GM21619 (cell line): ENCODE results near the gene CNTNAP5.
"Not testable (repeated sequence)": the region's sequence is repeated elsewhere in the genome, so short reads cannot be mapped to it uniquely, and the experiment has no call there.

Experiments used
- ATAC-seq: cut with Tn5 transposase; IDR thresholded peaks from one replicate; pipeline ENCODE4 v1.9.1; 2021; ENCODE audit not compliant: unreplicated experiment

CNTNAP5 gene

DNA sequence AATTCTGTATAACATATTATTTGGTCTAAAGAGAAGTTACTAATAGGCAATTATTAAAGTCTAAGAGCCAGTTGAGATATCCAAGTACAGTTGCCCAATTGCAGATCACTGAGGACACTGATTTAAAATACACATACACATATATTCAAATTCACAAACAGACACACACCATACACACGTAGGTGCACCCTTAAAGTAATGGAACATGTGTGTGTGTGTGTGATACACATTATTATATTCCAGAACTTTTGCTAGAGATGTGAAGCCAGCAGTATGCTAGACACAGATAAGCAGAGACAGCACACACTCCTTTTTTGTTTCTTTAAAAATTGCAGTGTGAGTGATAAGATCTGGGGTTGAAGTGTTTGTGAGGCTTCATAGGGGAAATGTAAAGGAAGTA, 292.5 kb downstream of the CNTNAP5 start:
- no peak for ATAC-seq

DNA sequence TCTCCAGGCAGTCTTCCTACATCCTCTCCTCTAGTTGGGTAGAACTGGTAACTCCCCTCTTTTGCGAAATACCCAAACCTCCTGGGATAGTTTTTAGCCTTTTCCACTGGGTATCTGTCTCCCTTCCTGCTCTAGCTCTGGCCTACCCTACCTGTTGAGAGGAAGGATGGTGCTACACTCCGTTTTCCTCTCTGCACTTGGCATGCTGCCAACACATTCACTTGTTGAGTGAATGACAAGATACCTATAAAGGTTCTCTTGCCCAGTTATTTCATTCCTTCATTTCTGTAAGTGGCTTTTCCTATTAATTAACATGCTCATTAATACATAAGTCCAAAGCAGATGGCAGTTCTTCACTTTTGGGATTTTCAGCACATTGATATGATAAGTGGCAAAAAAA, 293.8 kb downstream of the CNTNAP5 start:
- no peak for ATAC-seq

DNA sequence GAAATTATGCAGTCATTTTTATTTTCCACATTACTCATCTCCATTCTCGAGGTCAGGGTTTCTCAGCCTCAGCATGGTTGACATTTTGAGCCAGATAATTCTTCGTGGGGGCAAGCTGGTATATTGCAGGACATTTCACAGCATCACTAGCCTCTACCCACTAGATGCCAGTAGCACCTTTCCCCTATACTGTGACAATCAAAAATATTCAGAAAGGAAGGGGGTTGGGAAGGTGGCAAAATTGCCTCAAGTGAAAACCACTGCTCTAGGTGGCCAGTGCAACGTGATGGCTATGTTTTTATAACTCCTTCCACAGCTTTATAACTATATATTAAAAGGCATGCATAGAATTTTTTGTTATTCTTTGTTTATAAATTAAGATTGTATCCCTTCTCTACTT, 294.5 kb downstream of the CNTNAP5 start:
- no peak for ATAC-seq

DNA sequence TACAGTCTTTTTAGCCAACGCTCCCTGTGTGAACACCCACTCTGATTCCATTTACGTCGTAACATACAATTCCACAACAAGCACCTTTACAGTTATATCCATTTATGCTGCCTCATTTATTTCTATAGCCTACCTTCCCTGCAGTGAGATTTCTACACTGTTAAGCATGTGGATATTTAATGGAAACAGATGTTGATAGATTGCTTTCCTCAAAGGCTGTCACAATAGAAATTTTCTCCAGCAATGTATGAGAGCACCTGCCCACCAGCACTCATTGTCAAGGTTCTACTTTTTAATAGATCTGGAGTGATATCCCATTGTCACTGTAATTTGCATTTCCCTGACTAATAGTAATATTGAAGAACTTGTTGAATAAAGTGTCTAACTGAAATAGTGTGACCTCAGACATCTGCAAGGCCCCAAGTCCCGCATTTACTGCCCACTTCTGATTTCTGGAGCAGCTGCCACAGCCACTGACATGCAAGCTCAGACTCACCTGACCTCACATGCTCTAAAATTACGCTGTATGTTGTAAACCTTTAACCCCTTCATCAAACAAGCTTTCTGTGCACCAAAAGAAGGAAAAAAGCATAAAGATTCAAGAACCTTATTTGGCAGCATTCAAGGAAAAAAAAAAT, 295.1 kb downstream of the CNTNAP5 start:
- no peak for ATAC-seq

DNA sequence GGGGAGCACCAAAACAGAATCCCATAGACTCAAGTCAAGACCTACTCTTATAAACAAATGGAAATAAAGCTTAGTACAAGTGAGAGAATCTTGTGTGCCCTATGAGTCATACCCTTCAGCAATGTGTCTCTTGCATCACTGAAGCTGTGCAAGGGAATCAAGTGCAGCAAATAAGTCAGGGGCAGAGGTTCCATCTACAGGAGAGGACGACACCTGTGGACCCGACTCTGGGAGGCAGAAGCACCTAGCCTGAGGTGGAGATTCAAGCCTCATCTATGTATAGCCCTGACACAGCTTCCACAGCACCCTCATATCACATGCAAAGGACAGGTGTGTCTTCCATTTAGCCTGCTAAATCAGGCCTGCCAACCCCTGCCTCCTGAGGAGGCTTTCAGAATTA, 298.2 kb downstream of the CNTNAP5 start:
- no peak for ATAC-seq

DNA sequence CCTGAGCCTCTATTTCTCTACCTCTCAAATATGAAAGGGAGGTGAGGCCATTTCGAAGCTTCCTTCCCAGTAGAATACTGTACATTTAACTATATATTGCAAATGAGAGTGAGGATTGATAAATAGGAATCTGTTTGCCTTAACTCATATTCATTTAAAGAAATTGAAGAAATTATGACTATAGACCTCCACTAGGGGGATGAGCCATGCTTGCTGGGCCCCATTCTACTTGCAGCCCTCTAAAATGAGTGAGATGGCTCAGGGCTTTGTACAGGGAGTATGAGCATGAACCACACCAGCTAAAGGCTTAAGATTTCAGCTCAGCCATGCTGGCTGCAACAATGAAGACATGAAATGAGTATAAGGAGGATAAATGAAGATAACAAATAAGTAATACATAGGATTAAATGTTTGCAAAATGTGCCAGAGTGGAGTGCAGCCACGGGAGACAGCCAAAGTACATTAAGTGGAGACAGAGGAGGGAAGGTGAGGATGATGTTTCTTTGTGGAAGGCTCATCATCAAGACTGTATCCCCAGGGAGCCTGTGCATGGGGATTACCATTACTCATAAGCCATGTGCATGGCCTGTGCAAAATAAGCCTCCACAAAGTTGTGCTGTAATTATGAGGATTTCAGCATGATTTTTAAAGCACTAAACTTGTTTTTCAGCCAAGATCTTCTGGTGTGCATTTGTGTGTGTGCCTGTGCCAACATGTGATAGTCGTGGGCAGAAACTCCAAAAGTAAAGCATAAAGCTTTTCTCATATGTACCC, 300.8 kb downstream of the CNTNAP5 start:
- ATAC-seq: no peak

DNA sequence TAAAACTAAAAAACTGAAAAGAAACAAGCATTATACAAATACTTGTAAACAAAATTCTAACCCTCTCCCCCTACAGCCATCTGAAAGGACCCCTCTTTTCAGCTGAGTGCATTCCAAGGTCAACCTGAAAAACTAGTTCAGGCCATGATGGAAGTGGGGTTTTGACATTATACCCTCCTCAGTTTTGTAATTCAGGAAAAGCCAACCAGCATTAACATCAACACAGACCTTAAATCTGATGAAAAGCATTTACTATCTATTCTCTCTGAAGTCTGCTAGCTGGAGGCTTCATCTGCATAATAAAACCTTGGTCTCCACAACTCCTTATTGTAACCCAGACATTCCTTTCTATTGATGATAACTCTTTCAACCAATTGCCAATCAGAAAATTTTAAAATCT, 302.2 kb downstream of the CNTNAP5 start:
- ATAC-seq: no peak

DNA sequence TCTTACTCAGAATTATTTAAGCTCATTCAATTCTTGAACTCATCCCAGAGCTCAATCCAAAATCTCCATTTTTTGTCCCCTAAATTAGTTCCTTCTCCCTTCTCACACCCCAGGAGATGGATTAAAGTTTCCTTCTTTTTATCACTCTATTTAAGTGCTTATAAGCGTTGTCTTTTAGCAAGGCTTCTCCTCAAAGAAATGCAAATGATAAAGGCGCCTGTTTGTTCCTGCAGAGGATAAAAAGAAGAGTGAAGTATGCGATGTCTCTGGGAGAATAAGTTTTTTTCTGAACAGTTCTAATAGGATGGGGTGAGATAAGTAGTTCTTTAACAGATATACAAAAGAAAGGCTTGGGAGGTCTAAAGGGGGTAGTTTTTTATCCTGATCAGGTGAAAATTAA, 303.3 kb downstream of the CNTNAP5 start:
- ATAC-seq: no peak

DNA sequence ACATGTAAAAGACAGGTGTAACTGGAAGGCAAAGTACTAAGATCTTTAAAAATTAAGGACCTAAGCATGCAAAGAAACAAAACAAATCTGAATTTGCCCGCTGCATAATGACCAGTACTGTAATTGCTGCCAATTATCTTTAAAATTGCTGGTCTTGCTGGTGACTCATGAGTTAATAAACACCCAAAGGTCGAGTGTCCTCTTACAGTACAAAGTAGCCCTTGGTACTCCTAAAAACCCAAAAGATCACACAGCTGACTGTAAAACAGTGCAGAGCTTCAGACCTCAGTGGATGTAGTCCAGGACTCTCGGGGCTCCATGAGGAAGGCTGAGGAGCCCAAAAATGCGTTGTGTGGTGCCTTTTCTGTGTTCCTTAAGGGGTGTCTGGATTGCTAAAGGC, 308.7 kb downstream of the CNTNAP5 start:
- no peak for ATAC-seq

DNA sequence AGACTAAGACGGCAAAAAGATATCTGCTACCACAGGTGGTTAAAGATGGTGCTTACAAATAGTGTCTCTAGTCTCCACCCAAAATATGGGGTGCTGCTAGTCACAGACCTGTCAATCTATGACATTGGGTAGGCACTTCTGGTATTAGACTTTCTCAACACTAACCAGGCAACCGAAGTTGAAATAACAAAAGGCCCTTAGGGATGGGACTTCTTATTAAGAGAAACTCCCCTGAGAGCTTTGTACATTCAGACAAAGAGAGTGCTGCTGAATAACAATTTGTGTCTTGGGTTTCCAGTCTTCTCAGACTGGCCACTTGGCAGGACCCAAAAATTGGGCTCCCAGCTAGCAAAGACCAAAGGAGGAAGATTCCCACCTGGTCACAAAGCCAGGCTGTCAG, 310.0 kb downstream of the CNTNAP5 start:
- no peak for ATAC-seq

DNA sequence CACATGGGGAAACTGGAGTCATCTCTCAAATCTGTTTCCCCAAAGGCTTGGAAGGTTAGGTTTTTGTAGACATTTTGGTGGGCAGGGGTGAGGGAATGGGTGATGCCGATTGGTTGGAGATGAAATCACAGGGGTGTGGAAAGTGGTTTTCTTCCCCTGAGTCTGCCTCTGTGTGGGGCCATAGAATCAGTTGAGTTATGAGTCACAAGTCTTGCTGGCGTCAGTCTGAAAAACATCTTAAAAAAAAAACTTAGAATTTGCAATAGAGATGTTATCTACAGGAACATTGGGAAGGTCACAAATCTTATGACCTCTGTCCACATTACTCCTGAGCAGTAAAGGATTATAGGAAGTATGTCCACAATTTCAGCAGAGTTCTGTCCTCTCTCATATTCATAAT, 314.6 kb downstream of the CNTNAP5 start:
- ATAC-seq: no peak

DNA sequence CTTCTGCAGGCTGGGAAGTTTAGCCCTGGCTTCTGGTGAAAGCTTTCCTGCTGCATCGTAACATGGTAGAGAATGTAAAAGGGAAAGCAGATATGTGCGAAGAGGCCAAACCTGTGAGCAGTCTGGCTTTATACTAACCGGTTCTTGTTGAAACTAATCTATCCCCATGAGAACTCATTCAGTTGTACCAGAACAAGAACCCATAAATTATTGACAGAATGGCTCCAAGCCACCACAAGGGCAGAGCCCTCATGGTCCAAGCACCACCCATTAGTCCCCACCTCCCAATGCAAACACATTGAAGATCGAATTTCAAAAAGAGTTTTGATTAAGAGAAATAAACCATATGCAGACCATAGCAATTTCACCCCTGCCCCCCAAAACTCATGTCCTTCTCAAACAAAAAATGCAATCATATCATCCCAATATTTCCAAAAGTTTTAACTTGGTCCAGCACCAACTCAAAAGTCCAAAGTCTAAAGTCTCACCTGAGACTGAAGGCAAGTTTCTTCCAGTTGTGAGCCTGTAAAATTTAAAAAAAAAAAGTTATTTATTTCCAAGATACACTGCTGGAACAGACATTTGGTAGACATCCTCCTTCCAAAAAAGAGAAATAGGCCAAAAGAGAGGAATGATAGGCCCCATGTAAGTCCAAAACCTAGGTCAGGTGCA, 318.9 kb downstream of the CNTNAP5 start:
- no peak for ATAC-seq

DNA sequence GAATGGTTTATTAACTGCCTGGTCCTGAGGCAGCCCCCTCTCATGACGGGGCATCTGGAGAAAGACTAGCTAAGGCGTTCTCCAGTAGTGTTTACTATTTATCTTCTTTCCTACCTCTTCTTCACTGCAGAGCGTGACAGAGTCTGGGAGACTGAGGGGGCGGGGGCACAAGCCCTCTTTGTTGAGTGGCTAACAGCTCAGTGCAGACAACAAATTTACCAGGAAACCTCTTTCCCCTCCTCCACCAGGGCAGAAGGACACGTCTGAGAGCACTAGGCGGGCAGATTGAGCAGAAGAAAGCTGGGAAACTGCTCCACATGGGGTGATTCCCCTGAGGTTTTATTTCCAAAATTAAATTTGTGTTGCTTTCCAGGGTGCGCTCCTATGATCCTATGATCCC, 322.1 kb downstream of the CNTNAP5 start:
- ATAC-seq: no peak

DNA sequence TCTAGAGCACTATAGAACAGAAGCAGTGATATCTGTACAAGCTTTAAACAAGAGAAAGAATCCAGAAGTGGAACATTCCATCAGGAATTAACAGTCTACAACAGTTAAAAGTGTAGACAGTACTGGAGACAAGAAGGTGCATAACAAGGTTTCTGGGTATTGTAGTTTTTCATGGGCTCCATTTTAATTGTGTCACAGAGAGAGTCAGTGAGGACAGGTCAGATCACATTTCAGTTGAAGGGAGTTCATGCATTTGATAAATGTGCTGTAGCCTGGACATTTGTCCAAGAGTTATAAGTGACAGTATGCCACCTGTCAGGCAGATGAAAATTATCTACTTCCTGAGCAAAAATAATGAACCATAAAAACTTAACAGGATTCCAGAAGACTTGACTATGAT, 328.6 kb downstream of the CNTNAP5 start:
- ATAC-seq: no peak

DNA sequence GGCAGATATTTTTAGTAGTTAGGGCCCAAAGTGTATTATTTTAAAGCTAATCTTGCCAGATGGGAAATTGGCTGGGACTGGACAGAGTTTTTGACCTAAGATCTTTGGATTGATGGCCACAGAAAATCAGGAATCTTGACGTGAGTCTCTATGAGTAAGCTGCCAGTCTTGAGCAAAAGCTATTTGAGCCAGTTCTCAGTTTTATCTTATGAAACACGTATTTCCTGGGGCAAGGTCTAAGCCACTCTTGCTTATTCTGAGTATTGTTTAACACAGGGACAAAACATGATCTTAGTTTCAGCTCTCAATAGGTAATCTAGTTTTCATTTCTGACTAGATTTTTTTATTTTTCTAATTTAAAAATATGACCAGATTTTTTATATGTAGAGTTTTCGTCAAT, 329.4 kb downstream of the CNTNAP5 start:
- no peak for ATAC-seq

DNA sequence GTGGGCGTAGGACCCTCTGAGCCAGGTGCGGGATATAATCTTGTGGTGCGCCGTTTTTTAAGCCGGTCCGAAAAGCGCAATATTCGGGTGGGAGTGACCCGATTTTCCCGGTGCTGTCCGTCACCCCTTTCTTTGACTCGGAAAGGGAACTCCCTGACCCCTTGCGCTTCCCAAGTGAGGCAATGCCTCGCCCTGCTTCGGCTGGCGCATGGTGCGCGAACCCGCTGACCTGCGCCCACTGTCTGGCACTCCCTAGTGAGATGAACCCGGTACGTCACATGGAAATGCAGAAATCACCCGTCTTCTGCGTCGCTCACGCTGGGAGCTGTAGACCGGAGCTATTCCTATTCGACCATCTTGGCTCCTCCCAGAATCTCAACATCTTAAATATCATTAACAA, 336.9 kb downstream of the CNTNAP5 start:
- ATAC-seq: not testable (repeated sequence)

DNA sequence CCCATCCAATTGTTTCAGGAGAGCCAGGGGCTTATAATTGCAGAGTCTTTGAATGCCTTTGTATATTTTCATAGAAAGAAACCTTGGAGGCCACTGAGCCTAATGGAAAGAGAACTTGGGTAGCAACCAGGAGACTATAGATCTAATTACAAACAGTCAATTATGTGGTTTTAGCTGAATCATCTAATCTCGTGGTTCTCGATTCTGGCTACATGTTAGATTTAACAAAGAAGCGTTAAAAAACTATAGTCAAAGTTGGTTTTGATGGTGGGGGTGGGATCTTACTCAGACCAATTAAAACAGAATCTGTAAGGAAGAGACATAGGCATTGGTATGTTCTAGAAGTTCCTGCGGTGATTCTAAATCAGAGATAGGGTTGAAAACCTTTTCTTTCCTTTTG, 344.1 kb downstream of the CNTNAP5 start:
- no peak for ATAC-seq

DNA sequence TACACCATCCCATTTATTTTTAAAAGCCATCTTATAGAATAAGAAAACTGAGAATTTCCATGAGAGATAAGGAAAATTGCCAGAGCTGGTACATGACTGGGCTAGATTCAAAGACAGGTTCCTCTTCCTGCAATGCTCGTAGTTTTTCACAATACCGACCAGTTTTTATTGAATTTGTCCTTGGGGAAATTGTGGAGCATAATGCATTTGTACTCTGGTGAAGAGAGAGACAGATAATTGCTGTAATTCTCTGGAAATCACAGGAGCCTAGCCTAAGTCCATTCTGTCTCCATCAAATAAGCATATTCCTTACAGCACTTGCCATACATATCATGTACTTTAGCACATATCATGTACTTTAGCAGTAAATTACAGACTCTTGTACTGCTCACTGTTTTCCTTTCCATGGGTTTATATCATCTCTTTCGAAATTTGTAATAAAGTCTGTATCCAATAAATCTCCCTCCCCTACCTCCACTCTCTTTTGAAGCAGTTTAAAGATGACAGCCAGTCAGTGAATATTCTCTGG, 355.2 kb downstream of the CNTNAP5 start:
- ATAC-seq: no peak

DNA sequence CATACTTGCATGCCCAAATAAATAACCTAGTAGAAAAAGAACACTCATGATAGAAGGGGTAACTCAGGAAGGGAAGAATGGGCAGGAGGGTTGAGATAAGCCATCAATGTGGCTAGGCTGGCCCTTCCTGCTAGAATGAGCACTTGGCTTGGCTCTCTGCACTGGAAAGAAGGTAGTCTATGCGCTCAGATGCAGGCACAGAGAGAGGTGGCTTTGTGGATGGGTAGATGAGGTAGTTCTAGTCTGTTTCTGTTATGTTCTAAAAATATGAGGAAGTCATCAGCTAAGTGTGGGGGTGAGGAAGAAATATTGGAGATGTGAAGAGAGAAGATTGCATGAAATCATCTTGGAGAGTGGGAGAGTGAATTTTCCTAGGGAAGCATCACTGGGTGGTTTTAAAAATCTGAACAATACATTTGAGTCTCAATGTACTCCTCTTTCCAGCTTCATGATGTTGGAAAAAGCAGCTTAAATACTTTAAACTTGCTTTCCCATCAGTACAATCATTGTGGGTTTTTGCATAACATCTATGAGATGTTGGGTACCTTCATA, 357.1 kb downstream of the CNTNAP5 start:
- ATAC-seq: no peak

DNA sequence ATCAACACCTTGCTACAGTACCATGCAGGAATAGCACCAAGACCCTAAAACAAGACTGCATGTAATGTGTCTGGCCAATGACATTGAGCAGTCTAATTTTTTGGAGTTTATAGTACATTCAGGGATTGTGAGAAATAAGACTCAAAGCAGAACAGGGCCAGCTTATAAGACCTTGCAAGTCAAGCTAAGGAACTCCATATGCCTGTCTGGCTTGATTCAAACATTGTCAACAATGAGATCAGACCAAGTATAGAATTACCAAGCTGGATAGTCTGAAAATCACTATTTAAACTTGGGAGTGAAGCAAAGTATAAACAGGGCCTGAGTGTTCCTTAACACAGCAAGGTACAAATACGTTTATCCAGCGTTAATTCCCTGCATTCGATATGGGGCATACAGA, 370.9 kb downstream of the CNTNAP5 start:
- ATAC-seq: no peak

DNA sequence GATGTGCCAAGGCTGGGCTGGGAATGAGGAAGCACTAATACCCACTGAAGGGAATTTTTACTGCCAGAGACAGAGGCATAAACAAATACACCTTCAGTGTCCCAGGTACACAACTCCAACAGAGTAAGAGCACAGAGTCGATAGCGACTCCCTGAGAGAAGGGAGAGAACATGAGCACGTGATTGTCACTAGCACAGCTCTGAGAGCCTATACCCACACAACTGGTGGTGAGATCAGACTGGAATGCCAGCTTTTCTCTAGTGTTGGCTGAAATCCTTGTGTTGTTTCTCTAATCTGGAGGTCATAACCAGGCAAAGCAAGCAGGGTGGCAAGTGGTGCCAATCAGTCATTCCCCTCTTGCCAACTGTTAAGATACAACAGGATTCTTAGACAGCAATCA, 377.2 kb downstream of the CNTNAP5 start:
- no peak for ATAC-seq
